Hepatic stellate cell (primary cell): ENCODE measurements around the gene NCKAP5L.
A peak's percentile ranks its signal among the peaks of the same experiment; 100 is the strongest.

Source experiments
- DNase-seq: peaks from one replicate; pipeline ENCODE4 v3.0.0; 2011; ENCODE audit warnings: low spot score

NCKAP5L gene

DNA sequence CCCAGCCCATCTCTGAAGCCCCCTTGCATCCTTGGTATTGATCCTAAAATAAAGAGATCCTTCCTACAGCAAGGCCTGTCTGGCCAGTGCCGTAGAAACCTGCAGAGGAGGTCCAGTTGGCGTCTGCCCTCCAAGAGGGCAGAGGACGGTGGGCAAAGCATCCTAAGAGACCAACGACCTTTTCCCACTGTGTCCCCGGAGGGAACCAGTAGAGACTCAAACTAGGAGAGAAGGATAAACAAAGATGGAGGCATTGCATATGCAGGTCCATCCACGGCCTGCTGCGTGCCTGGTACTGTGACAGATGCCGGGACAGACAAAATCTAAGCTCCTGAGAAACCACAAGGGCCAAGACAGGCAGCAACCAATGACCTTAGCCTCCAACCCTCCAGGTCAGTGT is 3.8 kb downstream of the NCKAP5L start:
- DNase-seq, result no peak

DNA sequence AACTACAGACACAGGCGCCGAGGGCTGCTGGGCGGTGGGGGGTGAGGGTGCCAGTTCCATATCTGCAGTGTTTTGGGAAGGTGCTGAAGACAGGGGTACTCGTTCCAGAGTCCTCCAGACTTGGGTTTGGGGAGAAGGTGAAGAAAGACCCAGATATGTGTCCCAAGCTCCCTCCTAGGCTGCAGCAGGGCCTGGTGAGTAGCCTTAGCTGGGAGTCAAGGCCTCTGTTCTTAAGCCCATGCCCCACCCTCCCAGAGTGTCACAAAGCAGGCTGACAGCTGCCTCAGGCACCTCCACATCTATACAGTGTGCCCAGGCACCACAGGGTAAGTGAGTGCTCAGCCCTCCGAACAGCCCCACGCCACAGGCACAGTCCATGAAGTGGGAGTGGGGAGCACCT is 4.3 kb downstream of the NCKAP5L start:
- DNase-seq, result no peak

DNA sequence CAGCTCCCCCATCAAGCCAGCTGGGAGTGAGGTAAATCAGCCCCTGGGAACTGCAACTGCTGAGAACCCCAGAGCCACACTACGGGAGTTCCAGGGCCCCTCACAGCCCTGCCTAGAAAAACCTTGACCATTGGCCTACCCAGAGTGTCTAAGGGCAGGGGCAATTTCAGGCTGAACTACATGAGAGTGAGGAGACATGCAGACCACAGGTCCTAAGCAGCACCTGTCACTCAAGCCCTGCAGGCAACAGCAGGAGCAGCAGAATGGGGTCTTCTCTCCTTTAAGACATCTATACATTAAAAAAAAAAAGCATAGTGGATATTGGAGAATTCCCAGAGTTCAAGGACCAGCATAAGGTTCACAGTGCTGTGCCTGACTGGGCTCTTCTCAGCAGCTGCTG is 4.9 kb downstream of the NCKAP5L start:
- DNase-seq, result no peak

DNA sequence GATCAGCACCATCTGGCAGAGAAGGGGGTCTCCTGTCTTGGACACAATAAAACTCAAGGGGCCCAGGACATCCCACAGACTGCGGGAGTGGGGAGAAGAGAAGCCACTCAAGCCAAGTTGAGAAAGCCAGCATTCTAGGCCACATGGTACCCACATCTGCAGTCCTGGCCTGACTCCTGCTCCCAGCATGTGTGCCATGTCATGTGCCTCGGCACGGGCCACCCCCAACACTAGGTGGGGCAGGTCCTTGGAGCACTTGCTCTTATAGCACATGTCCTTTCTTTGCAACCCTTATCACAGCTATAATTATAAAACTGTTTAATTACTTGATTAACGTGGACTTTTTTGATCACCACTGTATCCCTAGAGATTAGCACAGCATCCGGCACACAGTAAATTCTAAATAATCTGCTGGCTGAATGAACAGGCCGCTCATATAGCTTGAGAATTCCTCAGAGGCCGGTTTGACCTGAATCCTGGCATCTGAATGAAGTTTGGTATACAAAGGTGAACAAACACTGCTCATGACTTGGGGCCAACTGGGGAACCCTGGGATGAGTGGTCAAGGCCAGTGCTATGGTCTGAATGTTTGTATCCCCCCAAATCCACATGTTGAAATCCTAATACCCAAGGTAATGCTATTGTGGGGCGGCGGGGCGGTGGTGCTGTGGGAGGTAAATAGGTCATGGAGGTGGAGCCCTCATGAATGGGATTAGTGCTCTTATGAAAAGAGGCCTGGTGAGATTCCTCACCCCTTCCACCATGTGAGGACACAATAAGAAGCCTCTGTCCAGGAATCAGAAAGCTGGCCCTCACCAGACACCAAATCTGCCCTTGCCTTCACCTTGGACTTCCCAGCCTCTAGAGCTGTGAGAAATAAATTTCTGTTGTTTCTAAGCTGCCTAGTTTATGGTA is 6.6 kb downstream of the NCKAP5L start:
- DNase-seq, result no peak

DNA sequence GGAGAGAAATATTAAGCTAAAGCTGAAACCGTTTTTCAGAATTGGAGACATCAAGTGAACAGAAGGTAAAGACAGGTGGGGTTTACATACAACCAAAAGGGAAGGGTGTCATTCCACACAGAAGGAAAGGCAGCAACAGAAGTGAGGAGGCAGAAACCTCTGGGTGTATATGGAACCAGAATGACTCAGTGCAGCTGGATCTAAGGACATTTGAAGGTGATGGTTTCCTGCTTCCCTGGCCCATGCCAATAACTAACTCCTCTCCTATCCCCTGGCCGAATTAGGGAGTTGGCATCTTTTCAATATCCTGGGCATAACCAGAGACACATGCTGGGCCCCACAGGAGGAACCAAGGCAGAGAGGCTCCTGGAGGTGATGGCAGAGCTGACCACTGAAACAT is 8.4 kb downstream of the NCKAP5L start:
- no peak for DNase-seq

DNA sequence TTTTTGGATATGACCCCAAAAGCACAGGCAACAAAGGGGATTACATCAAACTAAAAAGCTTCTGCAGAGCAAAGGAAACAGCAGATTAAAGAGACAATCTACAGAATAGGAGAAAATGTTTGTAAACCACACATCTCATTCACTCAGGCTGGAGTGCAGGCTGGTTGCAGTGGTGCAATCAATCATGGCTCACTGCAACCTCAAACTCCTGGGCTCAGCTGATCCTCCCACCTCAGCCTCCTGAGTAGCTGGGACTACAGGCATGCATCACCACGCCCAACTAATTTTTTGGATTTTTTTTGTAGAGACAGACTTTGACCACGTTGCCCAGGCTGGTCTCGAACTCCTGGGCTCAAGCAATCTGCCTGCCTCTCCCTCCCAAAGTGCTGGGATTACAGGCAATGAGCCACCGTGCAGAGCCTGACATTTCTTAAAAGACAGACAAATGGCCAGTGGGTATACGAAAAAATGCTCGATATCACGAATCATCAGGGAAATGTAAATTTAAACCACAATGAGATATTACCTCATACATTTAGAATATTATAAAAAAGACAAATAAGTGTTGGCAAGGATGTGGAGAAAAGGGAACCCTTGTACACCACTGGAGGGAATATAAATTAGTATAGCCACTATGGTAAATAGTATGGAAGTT is 9.8 kb downstream of the NCKAP5L start:
- DNase-seq, result no peak

DNA sequence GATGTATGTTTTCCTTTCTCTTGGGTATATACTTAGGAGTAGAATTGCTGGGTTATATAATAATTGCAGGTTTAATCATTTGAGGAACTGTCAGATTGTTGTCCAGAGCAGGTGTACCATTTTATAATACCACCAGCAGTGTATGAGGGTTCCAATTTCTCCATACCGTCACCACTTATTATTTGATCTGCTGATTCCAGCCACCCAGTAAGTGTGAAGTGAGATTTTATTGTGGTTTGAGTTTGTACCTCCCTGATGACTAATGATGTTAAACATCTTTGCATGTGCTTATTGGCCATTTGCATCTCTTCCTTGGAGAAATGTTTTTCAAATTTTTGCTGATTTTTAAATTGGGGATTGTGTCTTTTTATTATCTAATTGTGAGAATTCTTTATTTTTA is 15.1 kb downstream of the NCKAP5L start:
- no peak for DNase-seq

DNA sequence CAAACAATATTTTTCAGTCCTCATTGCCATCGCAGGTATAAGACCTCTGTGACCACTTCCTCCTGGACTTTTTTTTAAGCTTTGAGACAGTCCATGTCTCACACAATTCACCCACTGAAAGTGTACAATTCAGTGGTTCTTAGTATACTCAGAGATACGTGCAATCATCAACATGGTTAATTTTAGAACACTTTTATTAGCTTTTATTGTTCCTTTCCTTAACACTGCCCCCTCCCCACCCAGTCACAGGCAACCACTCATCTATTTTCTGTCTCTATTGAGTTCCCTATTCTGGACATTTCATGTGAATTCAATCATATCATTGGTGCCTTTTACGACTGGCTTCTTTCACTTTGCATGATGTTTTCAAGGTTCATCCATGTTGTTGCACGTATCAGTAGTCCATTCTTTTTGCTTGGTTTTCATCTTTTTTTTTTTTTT is 16.2 kb downstream of the NCKAP5L start:
- no peak for DNase-seq

DNA sequence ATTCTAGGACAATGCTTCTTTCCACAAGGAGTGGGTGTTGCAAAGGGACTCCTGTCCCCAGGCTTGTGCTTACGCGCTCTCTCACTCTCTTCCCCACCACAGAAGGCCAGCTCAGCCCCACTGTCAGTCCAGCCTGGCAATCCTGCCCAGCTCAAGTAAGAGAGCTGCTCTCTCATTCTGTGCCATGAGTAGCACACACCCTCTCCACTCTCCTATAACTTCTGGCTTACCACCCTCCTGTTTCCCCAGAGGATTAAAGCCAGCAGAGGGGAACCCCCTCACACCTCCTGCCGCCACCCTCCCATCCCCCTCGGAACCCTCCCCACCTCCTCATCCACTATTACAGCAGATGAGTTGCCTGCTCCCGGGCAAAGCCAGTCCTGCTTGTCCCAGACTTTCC is 17.1 kb downstream of the NCKAP5L start:
- DNase-seq, result no peak

DNA sequence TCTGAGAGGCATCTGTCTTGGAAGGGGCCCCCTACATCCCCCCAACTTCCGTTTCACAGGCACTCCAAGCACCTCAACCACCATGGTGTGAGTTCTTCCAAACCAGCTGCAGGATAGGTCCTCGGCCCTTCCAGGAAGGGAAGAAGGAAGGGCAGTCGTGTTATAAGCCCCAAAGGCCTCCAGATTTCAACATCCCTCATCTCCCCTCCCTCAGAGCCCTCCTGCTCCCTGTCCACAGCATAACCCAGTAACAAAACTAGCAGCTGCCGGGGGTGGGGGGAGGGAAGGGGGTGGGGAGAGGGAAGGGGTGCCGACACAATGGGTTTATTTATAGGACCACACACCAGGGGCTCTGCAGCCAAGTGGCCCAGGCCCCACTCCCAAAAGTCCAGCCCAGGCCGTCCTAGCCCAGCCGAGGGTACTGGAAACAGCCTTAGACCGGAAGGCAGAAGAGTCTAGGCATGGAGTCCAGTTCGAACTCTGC is 18.3 kb downstream of the NCKAP5L start:
- no peak for DNase-seq

DNA sequence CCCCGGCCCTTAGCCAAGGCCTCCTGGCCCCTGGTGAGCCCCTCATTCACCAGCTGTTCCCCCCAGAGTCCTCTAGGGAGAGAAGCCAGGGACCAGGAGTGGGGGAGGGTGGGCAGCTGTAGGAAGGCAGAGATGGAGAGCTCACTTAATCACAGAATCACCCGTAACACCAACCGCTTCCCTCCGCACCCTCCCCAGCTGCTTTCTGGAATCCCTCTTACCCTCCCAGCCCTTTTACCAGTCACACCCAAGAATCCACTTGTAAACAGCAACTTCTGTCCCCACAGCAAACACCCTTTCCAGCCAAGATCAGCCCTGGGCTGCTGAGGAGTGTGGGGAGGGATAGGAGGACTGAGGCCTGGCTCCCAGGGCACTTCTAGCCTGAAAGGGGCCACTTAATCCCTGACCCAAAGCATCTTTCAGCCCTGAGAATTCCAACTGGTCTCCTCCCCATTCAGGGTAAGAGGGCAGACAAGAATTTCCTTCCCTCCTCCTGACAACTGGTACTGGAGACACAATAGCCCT is 18.8 kb downstream of the NCKAP5L start:
- no peak for DNase-seq

DNA sequence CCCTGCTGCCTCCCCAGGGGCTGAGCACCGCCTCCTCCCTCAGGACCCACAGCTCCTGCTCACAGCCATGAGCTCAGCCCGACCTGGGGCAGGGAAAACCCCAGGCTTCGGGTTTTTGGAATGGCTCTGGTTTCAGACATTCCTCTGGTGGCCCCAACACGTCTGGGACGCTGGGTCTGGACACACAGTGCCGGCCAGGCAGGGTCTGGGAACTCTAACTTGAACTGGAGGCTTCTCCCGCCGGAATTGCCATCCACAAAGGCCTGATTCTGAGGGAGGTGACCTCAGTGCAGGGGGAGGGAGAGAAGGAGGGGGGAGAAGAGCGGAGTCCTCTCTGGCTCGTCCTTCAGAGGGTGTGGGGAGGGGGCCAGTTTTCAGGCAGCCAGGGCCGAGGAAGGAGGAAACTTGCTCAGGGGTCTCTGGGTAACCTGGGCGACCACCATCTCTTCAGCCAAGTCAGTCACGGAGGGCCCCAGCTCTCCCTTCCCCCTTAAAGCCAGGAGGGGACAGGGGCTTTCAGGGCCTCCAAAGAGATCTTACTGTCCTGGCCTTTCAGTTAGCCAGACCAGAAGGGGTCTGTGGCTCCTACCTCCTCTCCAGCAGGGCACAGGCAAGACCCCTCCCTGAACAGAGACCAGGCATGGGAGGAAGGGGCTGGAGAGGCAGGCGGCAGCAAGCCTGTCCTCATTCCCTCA is 19.4 kb downstream of the NCKAP5L start:
- DNase-seq, result peak; percentile 36

DNA sequence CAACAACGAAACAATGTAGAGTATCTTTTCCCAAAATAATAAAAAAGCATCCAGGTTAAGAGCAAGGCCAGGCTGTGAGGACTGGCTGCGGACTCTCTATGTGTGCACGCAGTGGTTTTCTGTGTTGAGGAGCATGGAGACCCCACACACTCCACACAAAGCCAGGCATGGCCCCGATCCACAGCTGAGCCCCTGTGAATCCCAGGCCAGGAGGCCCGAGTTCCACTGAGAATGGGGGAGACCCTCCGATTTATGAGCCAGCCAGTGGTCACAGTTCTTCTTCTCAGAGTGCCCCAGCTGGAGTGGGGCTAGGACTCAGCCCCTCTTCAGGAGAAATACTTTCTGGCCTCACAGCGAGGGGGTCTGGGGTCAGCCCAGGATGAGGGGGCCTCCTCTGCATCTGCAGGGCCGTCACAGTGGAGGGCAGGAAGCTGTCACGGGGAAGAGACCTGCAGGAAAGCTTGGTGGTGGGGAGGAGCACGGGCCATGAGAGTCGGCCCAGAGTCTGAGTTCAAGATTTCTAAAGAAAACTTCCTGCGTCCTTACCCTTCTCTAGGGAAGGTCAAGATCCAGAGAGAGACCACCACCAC is 20.1 kb downstream of the NCKAP5L start:
- no peak for DNase-seq

DNA sequence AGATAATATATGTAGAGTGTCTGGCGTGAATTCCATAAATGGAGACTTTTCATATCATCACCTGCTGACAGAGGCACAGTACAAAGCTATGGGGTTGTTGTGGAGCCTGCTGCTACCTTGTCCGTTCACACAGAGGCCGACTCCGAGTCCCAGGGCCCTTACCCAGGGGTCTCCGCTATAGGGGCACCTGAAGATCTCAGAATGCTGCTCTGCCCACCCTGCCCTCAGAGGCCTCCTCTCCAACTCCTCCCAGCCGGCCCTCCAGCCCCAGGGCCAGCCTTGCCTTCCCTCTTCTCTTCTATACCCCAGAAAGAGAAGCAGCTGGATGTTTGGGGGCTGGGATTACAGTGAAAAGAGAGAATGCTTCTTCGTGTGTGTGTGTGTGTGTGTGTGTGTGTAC is 21.3 kb downstream of the NCKAP5L start:
- no peak for DNase-seq

DNA sequence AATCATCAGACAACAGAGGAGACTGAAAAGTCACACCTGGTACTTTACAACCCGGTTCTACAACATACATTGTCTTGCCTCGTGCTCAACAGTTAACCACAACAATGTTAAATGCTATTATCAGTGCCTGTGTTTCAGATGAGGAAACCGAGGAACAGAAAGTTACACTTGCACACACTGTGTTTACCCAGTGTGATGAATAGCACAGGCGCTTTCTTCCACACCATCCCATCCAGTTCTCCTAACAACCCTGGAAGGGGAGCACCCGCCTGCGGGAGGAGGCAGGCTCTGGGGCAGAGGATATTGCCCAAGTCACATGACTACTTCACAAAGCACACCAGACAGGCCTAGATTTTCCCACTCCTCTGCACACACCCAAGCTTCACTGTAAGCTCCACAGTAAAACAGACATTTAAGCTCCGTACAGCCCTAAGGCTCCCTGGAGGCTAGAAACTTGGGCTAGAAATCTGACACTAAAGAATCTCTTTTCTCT is 21.8 kb downstream of the NCKAP5L start:
- no peak for DNase-seq

DNA sequence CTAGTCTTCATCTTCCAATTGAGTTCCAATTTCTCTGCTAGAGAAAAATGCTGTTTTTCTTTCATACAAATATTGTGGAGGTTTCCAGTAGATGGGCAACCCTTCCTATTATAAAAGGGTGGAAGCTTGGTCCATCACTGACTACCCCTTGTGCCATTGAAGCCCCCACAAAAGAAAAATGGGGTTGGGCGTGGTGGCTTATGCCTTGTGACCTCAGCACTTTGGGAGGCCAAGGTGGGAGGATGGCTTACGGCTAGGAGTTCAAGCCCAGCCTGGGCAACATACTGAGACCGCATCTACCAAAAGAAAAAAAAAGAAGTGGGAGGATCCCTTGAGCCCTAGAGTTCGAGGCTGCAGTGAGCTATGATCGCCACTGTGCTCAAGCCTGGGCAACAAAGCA is 22.8 kb downstream of the NCKAP5L start:
- no peak for DNase-seq

DNA sequence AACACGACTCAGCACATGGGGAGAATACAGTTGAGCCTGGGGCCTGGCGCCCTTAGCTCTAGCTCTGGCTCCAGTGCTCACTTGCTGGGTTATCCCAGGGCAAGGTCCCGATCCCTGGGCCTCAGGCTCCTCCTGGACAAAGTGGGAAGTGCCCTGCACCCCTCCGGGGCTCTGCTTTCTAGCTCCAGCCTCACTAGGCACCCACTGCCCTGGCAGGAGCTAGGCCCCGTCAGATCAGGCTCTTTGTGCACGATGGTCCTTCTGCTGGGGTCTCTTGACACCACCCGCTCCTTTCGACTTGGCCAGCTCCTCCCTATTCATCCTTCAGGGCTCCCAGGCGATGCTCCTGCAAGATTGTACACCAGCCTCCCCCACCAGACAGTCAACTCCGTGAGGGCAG is 23.4 kb downstream of the NCKAP5L start:
- DNase-seq, result no peak

DNA sequence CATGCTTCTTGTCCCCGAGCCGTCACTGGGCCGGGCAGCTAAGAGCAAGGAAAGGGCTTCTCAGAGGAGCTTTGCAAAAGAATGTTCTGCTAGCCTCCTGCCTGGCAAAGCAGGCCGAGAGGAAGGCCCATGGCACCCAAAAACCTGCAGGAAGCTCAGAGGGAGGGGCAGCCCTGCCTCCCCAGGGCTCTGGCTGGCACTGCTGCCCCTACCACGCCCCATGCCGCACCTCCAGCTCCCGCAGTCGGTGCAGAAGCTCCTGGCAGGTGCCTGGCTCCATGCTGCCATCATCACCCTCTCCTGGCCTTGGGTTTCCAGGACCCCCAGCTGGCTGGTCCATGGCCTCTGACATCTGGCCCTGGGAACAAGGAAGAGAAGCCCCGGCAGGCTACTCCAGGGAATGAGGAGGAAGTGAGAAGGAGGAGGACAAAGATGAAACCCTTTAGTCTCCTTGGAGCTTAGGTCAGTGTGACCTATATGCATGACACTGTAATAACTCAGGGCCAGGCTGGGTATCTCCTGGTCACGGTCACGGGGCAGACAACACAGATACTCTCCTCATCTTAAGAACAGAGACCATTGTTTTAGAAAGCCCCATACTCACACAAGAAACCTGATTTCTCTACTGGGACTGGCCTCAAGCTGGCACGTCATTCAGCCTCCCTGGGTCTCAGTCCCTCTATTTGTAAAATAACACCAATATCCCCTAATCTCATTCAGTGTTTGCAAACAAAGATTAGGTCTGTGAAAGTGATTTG is 24.3 kb downstream of the NCKAP5L start:
- DNase-seq, result no peak

DNA sequence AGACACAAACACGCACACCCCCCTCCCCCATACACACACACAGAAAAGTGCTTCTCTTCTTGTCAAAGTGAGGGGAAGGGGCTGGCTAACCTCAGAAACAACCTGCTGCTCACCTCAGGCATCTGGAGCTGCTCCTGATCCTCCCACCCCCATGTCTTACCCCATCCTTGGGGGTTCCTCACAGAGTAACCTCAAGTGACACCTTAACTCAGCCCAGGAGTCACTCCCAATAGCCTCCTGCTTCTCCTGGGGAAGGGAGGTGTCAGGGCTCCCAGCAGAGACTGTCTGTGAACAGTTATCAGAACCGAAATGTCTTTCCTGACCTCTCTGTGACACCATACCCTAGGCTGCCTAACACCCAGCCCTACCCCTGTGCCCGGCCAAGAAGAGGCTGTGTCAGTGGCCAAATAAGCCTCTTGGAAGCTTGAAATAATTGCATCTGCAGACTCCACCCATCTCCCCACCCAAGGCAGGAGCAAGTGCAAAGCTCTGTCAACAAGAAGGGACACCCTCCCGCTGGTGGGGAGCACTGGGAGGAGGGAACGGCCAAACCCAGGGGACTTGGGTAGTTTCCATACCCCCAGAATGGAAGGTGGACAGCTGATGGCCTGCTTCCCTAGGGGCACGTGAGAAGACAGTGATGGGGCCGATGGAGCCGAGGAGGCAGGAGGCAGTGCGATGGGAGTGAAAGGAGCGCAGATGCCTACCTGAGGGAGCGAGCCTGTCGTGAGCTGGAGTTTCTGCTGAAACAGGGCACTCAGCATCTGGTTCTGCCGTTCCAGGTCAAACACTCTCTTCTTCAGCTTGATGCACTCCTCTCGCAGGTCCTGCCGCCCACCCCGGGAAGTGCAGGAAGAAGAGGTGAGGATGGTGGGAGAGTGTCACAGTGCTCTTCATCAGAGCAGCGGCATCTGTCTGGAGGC is 26.8 kb downstream of the NCKAP5L start:
- DNase-seq, result no peak
